HepG2 (cell line): ENCODE data around the gene COX10. TPM values are rescaled to one million over a fixed set of nuclear protein-coding genes. Genes with fewer than 3 reads are reported as not detected.

Source experiments
- ATAC-seq: fragments of 200-7000 bp; cut with Tn5 transposase; 3 replicates; pipeline ENCODE4 v1.9.1; 2020; ENCODE audit warnings: mild to moderate bottlenecking, moderate library complexity
- BruUV-seq: library from RNA; stranded (reverse); fragments of 400-500 nt; replicated peaks from 2 replicates; lab custom pipeline; 2021; lab: Mats Ljungman, UMichigan
- CTCF ChIA-PET: fragments of 300-600 bp; formaldehyde crosslinking; extraction: SDS; loops from one replicate; lab custom pipeline; 2021; ENCODE audit warnings: low total read pairs, inconsistent platforms, low intra/inter-chr PET ratio; lab: Yijun Ruan, JAX
- POLR2A ChIA-PET: fragments of 350-600 bp; sonication (Branson Sonifier 250); formaldehyde crosslinking; loops from one replicate; lab custom pipeline; 2020; ENCODE audit warnings: antibody characterized with exemption, inconsistent platforms; lab: Yijun Ruan, JAX
- DNase-seq: peaks from one replicate; pipeline ENCODE4 v3.0.0-alpha.2; 2015; ENCODE audit warnings: low spot score
- FAIRE-seq: peaks from 3 replicates; lab custom pipeline; 2011; peaks lifted over from hg19 to GRCh38; lab: Jason Lieb, UNC
- H2AFZ ChIP-seq: one replicate; pipeline ENCODE4 v1.6.1; 2011; ENCODE audit warnings: low read length, inconsistent platforms
- H3K27ac ChIP-seq: fragments of 300-600 bp; 3 replicates; pipeline ENCODE4 v1.8.0; 2011; ENCODE audit warnings: mixed run types, mild to moderate bottlenecking, mixed read lengths, low read length, inconsistent platforms; ENCODE audit not compliant: insufficient read depth; ENCODE audit errors: extremely low read length
- H3K27me3 ChIP-seq, 2 experiments: fragments of 200-600 bp in 1 of 2; 2 replicates in 1 of 2; 3 replicates in 1 of 2; pipeline versions ENCODE4 v1.6.0 to v1.8.0; 2011; ENCODE audit warnings: low read length in 2 of 2, mild to moderate bottlenecking in 2 of 2, moderate library complexity in 2 of 2, inconsistent platforms in 1 of 2; ENCODE audit not compliant: insufficient read depth in 2 of 2, control insufficient read depth in 1 of 2
- H3K36me3 ChIP-seq, 2 experiments: fragments of 200-600 bp in 1 of 2; replicated peaks in 1 of 2; 2 replicates in 1 of 2; 3 replicates in 1 of 2; pipeline versions ENCODE4 v1.5.1 to v1.8.0; 2011; ENCODE audit warnings: low read length in 2 of 2, inconsistent platforms in 1 of 2; ENCODE audit not compliant: insufficient read depth in 2 of 2, control insufficient read depth in 1 of 2
- H3K4me1 ChIP-seq: 2 replicates; pipeline ENCODE4 v1.5.1; 2012; ENCODE audit warnings: low read length, inconsistent platforms; ENCODE audit not compliant: insufficient read depth
- H3K4me2 ChIP-seq: 2 replicates; pipeline ENCODE4 v1.6.0; 2011; ENCODE audit warnings: low read depth, low read length, inconsistent platforms
- H3K4me3 ChIP-seq, 3 experiments: fragments of 200-600 bp in 1 of 3; sonication (generic), shearing (Covaris generic) in 1 of 3; replicated peaks in 1 of 3; 2 replicates each; pipeline ENCODE4 v1.5.1; 2011 to 2016; ENCODE audit warnings: low read length in 3 of 3, inconsistent platforms in 2 of 3, low read depth in 2 of 3, mild to moderate bottlenecking in 2 of 3, control low read depth in 1 of 3, mixed read lengths in 1 of 3; ENCODE audit not compliant: insufficient read depth in 1 of 3
- H3K79me2 ChIP-seq: one replicate; pipeline ENCODE4 v1.6.1; 2011; ENCODE audit warnings: low read length, inconsistent platforms; ENCODE audit not compliant: insufficient read depth
- H3K9ac ChIP-seq: 2 replicates; pipeline ENCODE4 v1.6.0; 2011; ENCODE audit warnings: mild to moderate bottlenecking, low read depth, low read length, inconsistent platforms; ENCODE audit not compliant: insufficient read depth
- H3K9me3 ChIP-seq: 2 replicates; pipeline ENCODE4 v1.5.1; 2012; ENCODE audit warnings: mild to moderate bottlenecking, low read length
- H4K20me1 ChIP-seq: 2 replicates; pipeline ENCODE4 v1.6.0; 2011; ENCODE audit warnings: inconsistent platforms, mild to moderate bottlenecking, low read length, moderate library complexity; ENCODE audit not compliant: insufficient read depth
- DPF2 ChIP-seq: sonication (generic); formaldehyde crosslinking; IDR thresholded peaks from 2 replicates; pipeline ENCODE4 v1.4.0; 2020; ENCODE audit warnings: mild to moderate bottlenecking, low read depth, missing genetic modification reagents, borderline replicate concordance
- ELF4 ChIP-seq: sonication (generic); formaldehyde crosslinking; IDR thresholded peaks from 2 replicates; pipeline ENCODE4 v1.5.0; 2020; ENCODE audit warnings: missing genetic modification reagents, mild to moderate bottlenecking, moderate library complexity, borderline replicate concordance
- MZF1 ChIP-seq: sonication (generic); formaldehyde crosslinking; IDR thresholded peaks from 2 replicates; pipeline ENCODE4 v1.8.1; 2023; ENCODE audit warnings: mild to moderate bottlenecking, missing genetic modification reagents, borderline replicate concordance
- RCOR2 ChIP-seq: IDR thresholded peaks from 2 replicates; pipeline ENCODE4 v1.6.1; 2016; ENCODE audit warnings: missing biosample characterization, missing genetic modification reagents
- WGBS: methylation state at CpG from one replicate; pipeline ENCODE4 v1.1.6; 2017; ENCODE audit warnings: low lambda C conversion rate; 5-methylcytosine and 5-hydroxymethylcytosine counted together
- in situ Hi-C: cut with HindIII; loops from 2 replicates; pipeline ENCODE4 v1.10.0; 2017; ENCODE audit warnings: low pct_unique_long_range_greater_than_20kb; ENCODE audit not compliant: extremely low pct_ligation_motif_present
- intact Hi-C: fragments of 100-400 bp; cut with micrococcal nuclease; formaldehyde crosslinking; loops from one replicate; pipeline ENCODE4 v1.10.0; 2022; ENCODE audit not compliant: unreplicated experiment
- polyA plus RNA-seq, 8 experiments: library from polyadenylated mRNA; depleted of rRNA in 3 of 8; stranded (reverse) in 7 of 8; unstranded in 1 of 8; fragments of >200 nt; fragmentation: Illumina TruSeq in 4 of 8; extraction: Trizol in 4 of 8; gene quantifications; 2 replicates each; pipeline versions ENCODE4 v1.2.1 to v1.2.3, GENCODE V29; 2011 to 2016; ENCODE audit warnings: low read depth in 4 of 8, missing spikeins in 1 of 8, mixed read lengths in 1 of 8; ENCODE audit not compliant: insufficient read depth in 1 of 8
- total RNA-seq, 5 experiments: library from RNA; depleted of rRNA; stranded (reverse); fragments of >200 nt; fragmentation: Illumina TruSeq; extraction: Trizol; gene quantifications; 2 replicates each; pipeline ENCODE4 v1.2.3, GENCODE V29; 2016; ENCODE audit warnings: low read depth in 1 of 5
- TF ChIP-seq, protein P1 (sequence below): sonication (generic); formaldehyde crosslinking; IDR thresholded peaks from 2 replicates; pipeline ENCODE4 v1.4.0; 2020; ENCODE audit warnings: missing genetic modification reagents, borderline replicate concordance

Gene COX10
- total and polyA plus RNA-seq, 2 of the 13 experiments (the other 11 are each of a cell fraction or from before 2014, with no cell fraction given), result 13.9 to 20.1 TPM

DNA sequence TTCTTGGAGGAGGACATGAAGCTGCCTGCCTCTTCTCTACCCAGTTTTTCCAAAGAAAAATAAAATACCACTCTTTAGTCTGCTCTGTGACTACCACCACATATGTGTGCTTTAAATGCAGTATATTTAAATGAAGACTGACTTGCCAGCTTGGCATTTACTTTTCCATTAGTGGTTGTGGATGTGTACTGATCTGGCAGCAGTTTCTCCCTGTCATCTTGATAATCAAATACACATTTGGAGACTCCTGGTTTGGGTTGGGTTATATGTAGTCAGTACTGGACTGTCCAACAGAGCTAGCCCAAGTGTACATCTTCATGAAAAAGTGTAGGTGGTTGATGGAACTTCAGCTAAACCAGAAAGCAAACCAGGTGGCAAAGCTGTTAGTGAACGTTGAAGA lies 19.9 kb downstream of the COX10 start:
- no peak for TF ChIP-seq RCOR2
- TF ChIP-seq DPF2 (CRISPR knock-in tag), result no peak
- TF ChIP-seq ELF4 (CRISPR knock-in tag), result no peak
- TF ChIP-seq, protein P1, sequence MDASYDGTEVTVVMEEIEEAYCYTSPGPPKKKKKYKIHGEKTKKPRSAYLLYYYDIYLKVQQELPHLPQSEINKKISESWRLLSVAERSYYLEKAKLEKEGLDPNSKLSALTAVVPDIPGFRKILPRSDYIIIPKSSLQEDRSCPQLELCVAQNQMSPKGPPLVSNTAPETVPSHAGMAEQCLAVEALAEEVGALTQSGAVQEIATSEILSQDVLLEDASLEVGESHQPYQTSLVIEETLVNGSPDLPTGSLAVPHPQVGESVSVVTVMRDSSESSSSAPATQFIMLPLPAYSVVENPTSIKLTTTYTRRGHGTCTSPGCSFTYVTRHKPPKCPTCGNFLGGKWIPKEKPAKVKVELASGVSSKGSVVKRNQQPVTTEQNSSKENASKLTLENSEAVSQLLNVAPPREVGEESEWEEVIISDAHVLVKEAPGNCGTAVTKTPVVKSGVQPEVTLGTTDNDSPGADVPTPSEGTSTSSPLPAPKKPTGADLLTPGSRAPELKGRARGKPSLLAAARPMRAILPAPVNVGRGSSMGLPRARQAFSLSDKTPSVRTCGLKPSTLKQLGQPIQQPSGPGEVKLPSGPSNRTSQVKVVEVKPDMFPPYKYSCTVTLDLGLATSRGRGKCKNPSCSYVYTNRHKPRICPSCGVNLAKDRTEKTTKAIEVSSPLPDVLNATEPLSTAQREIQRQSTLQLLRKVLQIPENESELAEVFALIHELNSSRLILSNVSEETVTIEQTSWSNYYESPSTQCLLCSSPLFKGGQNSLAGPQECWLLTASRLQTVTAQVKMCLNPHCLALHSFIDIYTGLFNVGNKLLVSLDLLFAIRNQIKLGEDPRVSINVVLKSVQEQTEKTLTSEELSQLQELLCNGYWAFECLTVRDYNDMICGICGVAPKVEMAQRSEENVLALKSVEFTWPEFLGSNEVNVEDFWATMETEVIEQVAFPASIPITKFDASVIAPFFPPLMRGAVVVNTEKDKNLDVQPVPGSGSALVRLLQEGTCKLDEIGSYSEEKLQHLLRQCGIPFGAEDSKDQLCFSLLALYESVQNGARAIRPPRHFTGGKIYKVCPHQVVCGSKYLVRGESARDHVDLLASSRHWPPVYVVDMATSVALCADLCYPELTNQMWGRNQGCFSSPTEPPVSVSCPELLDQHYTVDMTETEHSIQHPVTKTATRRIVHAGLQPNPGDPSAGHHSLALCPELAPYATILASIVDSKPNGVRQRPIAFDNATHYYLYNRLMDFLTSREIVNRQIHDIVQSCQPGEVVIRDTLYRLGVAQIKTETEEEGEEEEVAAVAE, result no peak
- no peak for TF ChIP-seq MZF1 (CRISPR knock-in tag)
- intact Hi-C loops, result no loop called here
- Histone ChIP-seq H3K36me3 (peaks cover 0 to 3% of the 10 kb centered on the region in 2 experiments; a peak in 1 of 5 replicates), H4K20me1 (no peaks in the 10 kb centered on the region; the same call in 1 of the 2 replicates), H3K4me1 (peaks cover 37% of the 10 kb centered on the region), H2AFZ (no peak overlapping the region), H3K4me3 (no peak overlapping the region), H3K9ac (no peak overlapping the region), H3K9me3 (no peaks in the 10 kb centered on the region), H3K27me3 (no peaks in the 10 kb centered on the region), H3K4me2 (no peak overlapping the region), H3K27ac (no peak overlapping the region), H3K79me2 (peaks cover 17% of the 10 kb centered on the region)
- no peak for ATAC-seq
- in situ Hi-C loops, result no loop called here
- DNase-seq, result no peak
- FAIRE-seq, result no peak
- WGBS, result 91% methylated on average over 1 of the region's 1 CpG
- BruUV-seq, result no TSS peak
- POLR2A ChIA-PET, result no interaction called here
- CTCF ChIA-PET, result no interaction called here
